ENCODE results near the gene GCC2.
"Not testable (repeated sequence)": the region's sequence is repeated elsewhere in the genome, so short reads cannot be mapped to it uniquely, and the experiment has no call there.

Gene GCC2

DNA sequence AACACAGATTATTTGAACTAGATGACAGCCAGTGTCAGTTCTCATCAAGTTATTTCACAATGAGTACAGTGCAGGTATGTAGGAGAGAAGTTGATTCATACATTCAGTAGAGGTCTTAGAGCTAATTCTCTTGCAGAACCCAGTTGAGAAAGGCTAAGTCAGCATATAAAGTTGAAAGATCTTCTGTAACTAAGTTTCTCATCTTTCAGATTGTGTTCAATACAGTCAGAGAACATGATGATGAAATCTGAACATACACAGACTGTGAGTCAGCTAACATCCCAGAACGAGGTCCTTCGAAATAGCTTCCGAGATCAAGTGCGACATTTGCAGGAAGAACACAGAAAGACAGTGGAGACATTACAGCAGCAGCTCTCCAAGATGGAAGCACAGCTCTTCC, 43.4 kb downstream of the GCC2 start:
- Histone ChIP-seq H3K36me3 (ENCODE audit: insufficient read depth, low read length) (peaks cover 64% of the 10 kb centered on the region), H3K4me1 (ENCODE audit: insufficient read depth, low read length, poor library complexity, severe bottlenecking) (no peaks in the 10 kb centered on the region), H3K9me3 (ENCODE audit: insufficient read depth, low read depth, low read length) (no peaks in the 10 kb centered on the region), H3K4me2 (ENCODE audit: low read depth, low read length, poor library complexity, severe bottlenecking) (no peak overlapping the region), H3F3A (ENCODE audit: low read depth) (no peaks in the 10 kb centered on the region), H3K9ac (ENCODE audit: low read depth, low read length, poor library complexity, severe bottlenecking) (no peak overlapping the region), H3K79me2 (ENCODE audit: insufficient read depth, low read length) (no peaks in the 10 kb centered on the region), H3K4me3 (ENCODE audit: low read length, poor library complexity, severe bottlenecking) (no peak overlapping the region), H4K20me1 (ENCODE audit: insufficient read depth, low read length, poor library complexity, severe bottlenecking) (no peaks in the 10 kb centered on the region), H3K9me2 (replicated peaks; ENCODE audit: low read depth, low read length) (no peaks in the 10 kb centered on the region), H3K27me3 (ENCODE audit: insufficient read depth, low read length, poor library complexity, severe bottlenecking) (no peaks in the 10 kb centered on the region), H2AFZ (ENCODE audit: low read length) (no peak overlapping the region)
- TF ChIP-seq EZH2phosphoT487 (IDR thresholded peaks at IDR 0.05; ENCODE audit: borderline replicate concordance), result no peak
- TF ChIP-seq, protein P1, sequence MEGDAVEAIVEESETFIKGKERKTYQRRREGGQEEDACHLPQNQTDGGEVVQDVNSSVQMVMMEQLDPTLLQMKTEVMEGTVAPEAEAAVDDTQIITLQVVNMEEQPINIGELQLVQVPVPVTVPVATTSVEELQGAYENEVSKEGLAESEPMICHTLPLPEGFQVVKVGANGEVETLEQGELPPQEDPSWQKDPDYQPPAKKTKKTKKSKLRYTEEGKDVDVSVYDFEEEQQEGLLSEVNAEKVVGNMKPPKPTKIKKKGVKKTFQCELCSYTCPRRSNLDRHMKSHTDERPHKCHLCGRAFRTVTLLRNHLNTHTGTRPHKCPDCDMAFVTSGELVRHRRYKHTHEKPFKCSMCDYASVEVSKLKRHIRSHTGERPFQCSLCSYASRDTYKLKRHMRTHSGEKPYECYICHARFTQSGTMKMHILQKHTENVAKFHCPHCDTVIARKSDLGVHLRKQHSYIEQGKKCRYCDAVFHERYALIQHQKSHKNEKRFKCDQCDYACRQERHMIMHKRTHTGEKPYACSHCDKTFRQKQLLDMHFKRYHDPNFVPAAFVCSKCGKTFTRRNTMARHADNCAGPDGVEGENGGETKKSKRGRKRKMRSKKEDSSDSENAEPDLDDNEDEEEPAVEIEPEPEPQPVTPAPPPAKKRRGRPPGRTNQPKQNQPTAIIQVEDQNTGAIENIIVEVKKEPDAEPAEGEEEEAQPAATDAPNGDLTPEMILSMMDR (conservative IDR thresholded peaks at IDR 0.05; ENCODE audit: low read length), result no peak

DNA sequence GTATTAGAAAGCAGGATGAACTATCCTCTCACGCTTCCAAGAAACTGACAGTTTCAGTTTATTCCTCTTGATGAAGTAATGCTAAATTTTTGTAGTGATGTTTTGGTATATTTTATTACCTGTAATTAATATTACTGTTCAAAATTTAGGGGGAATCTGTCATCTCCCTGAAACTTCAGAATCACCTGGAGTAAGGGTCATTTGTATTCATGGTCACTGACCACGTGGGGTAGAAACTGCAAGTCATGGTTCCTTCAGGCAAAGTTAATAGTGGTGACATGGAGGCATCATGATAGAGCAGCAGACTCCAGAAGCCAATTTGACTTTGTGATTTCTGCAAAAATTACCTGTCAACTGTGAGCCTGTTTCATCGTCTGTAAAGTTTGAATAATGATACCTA, 47.2 kb downstream of the GCC2 start:
- H3F3A ChIP-seq (ENCODE audit: low read depth); H2AFZ ChIP-seq (ENCODE audit: low read length); H3K9ac ChIP-seq (ENCODE audit: low read depth, low read length, poor library complexity, severe bottlenecking); H3K27me3 ChIP-seq (ENCODE audit: insufficient read depth, low read length, poor library complexity, severe bottlenecking); H3K79me2 ChIP-seq (ENCODE audit: insufficient read depth, low read length); H3K4me2 ChIP-seq (ENCODE audit: low read depth, low read length, poor library complexity, severe bottlenecking); H4K20me1 ChIP-seq (ENCODE audit: insufficient read depth, low read length, poor library complexity, severe bottlenecking); H3K4me1 ChIP-seq (ENCODE audit: insufficient read depth, low read length, poor library complexity, severe bottlenecking); H3K9me3 ChIP-seq (ENCODE audit: insufficient read depth, low read depth, low read length); H3K9me2 ChIP-seq (replicated peaks; ENCODE audit: low read depth, low read length); H3K4me3 ChIP-seq (ENCODE audit: low read length, poor library complexity, severe bottlenecking): not testable (repeated sequence)
- peaks cover 36% of the 10 kb centered on the region; the same call in 1 of the 2 replicates for H3K36me3 ChIP-seq (ENCODE audit: insufficient read depth, low read length)

- not testable (repeated sequence) for H3K9me2 ChIP-seq (replicated peaks; ENCODE audit: low read depth, low read length); H3K4me1 ChIP-seq (ENCODE audit: insufficient read depth, low read length, poor library complexity, severe bottlenecking); H3K79me2 ChIP-seq (ENCODE audit: insufficient read depth, low read length); H3K4me2 ChIP-seq (ENCODE audit: low read depth, low read length, poor library complexity, severe bottlenecking); H3K4me3 ChIP-seq (ENCODE audit: low read length, poor library complexity, severe bottlenecking); H4K20me1 ChIP-seq (ENCODE audit: insufficient read depth, low read length, poor library complexity, severe bottlenecking); H3K9ac ChIP-seq (ENCODE audit: low read depth, low read length, poor library complexity, severe bottlenecking); H3K9me3 ChIP-seq (ENCODE audit: insufficient read depth, low read depth, low read length); H2AFZ ChIP-seq (ENCODE audit: low read length); H3F3A ChIP-seq (ENCODE audit: low read depth); H3K27me3 ChIP-seq (ENCODE audit: insufficient read depth, low read length, poor library complexity, severe bottlenecking)
- peaks cover 17% of the 10 kb centered on the region for H3K36me3 ChIP-seq (ENCODE audit: insufficient read depth, low read length)
These were observed 58.6 kb downstream of the GCC2 start for GRCh38 chr2:108507620-108508019.

- H3K4me3 ChIP-seq (ENCODE audit: low read length, poor library complexity, severe bottlenecking); H3F3A ChIP-seq (ENCODE audit: low read depth); H3K9ac ChIP-seq (ENCODE audit: low read depth, low read length, poor library complexity, severe bottlenecking); H3K9me3 ChIP-seq (ENCODE audit: insufficient read depth, low read depth, low read length); H3K9me2 ChIP-seq (replicated peaks; ENCODE audit: low read depth, low read length); H3K36me3 ChIP-seq (ENCODE audit: insufficient read depth, low read length); H3K27me3 ChIP-seq (ENCODE audit: insufficient read depth, low read length, poor library complexity, severe bottlenecking); H2AFZ ChIP-seq (ENCODE audit: low read length); H3K4me2 ChIP-seq (ENCODE audit: low read depth, low read length, poor library complexity, severe bottlenecking); H4K20me1 ChIP-seq (ENCODE audit: insufficient read depth, low read length, poor library complexity, severe bottlenecking); H3K79me2 ChIP-seq (ENCODE audit: insufficient read depth, low read length); H3K4me1 ChIP-seq (ENCODE audit: insufficient read depth, low read length, poor library complexity, severe bottlenecking): not testable (repeated sequence)
These were observed 63.4 kb downstream of the GCC2 start for GRCh38 chr2:108512431-108512830.

- H3K9me2 ChIP-seq (replicated peaks; ENCODE audit: low read depth, low read length), result not testable (repeated sequence)
These were observed 65.5 kb downstream of the GCC2 start for GRCh38 chr2:108514478-108514877.

GRCh38 chr2:108524688-108525087, 75.7 kb downstream of the GCC2 start:
- H3K4me2 ChIP-seq (ENCODE audit: low read depth, low read length, poor library complexity, severe bottlenecking), result not testable (repeated sequence)

More at GRCh38 chr2:108514478-108514877, 65.5 kb downstream of the GCC2 start:
- H3F3A ChIP-seq (ENCODE audit: low read depth); H3K4me3 ChIP-seq (ENCODE audit: low read length, poor library complexity, severe bottlenecking); H3K9me3 ChIP-seq (ENCODE audit: insufficient read depth, low read depth, low read length); H3K27me3 ChIP-seq (ENCODE audit: insufficient read depth, low read length, poor library complexity, severe bottlenecking); H3K79me2 ChIP-seq (ENCODE audit: insufficient read depth, low read length); H4K20me1 ChIP-seq (ENCODE audit: insufficient read depth, low read length, poor library complexity, severe bottlenecking); H3K36me3 ChIP-seq (ENCODE audit: insufficient read depth, low read length); H3K4me1 ChIP-seq (ENCODE audit: insufficient read depth, low read length, poor library complexity, severe bottlenecking); H3K9ac ChIP-seq (ENCODE audit: low read depth, low read length, poor library complexity, severe bottlenecking); H3K4me2 ChIP-seq (ENCODE audit: low read depth, low read length, poor library complexity, severe bottlenecking); H2AFZ ChIP-seq (ENCODE audit: low read length): not testable (repeated sequence)

DNA sequence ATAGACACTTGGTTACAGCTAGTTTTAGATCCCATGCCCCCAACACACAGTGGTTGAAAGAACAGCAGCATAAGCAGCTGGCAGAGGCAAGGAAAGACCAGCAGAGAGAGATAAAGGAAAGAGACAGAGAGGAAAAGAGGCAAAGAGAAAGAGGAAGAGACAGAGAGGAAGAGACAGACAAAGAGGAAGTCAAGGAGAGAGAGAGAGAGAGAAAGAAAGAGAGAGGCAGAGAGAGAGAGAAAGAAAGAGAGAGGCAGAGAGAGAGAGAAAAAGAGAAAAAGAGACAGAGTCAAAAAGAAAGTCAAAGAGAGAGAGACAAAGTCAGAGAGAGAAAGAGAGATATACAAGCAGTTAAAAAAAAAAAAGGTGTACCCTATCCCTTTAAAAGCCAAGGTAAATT, 76.3 kb downstream of the GCC2 start:
- not testable (repeated sequence) for H3K79me2 ChIP-seq (ENCODE audit: insufficient read depth, low read length); H3K4me2 ChIP-seq (ENCODE audit: low read depth, low read length, poor library complexity, severe bottlenecking); H3K9me2 ChIP-seq (replicated peaks; ENCODE audit: low read depth, low read length); H3K4me3 ChIP-seq (ENCODE audit: low read length, poor library complexity, severe bottlenecking); H4K20me1 ChIP-seq (ENCODE audit: insufficient read depth, low read length, poor library complexity, severe bottlenecking); H3K4me1 ChIP-seq (ENCODE audit: insufficient read depth, low read length, poor library complexity, severe bottlenecking); H3K36me3 ChIP-seq (ENCODE audit: insufficient read depth, low read length); H2AFZ ChIP-seq (ENCODE audit: low read length); H3K27me3 ChIP-seq (ENCODE audit: insufficient read depth, low read length, poor library complexity, severe bottlenecking); H3K9me3 ChIP-seq (ENCODE audit: insufficient read depth, low read depth, low read length); H3F3A ChIP-seq (ENCODE audit: low read depth); H3K9ac ChIP-seq (ENCODE audit: low read depth, low read length, poor library complexity, severe bottlenecking)

More at GRCh38 chr2:108524688-108525087, 75.7 kb downstream of the GCC2 start:
- not testable (repeated sequence) for H4K20me1 ChIP-seq (ENCODE audit: insufficient read depth, low read length, poor library complexity, severe bottlenecking); H3K4me3 ChIP-seq (ENCODE audit: low read length, poor library complexity, severe bottlenecking); H3K79me2 ChIP-seq (ENCODE audit: insufficient read depth, low read length); H3K36me3 ChIP-seq (ENCODE audit: insufficient read depth, low read length); H3K4me1 ChIP-seq (ENCODE audit: insufficient read depth, low read length, poor library complexity, severe bottlenecking); H3K9me2 ChIP-seq (replicated peaks; ENCODE audit: low read depth, low read length); H3K27me3 ChIP-seq (ENCODE audit: insufficient read depth, low read length, poor library complexity, severe bottlenecking); H3K9ac ChIP-seq (ENCODE audit: low read depth, low read length, poor library complexity, severe bottlenecking); H3F3A ChIP-seq (ENCODE audit: low read depth); H3K9me3 ChIP-seq (ENCODE audit: insufficient read depth, low read depth, low read length); H2AFZ ChIP-seq (ENCODE audit: low read length)

Measured in Loucy (cell line).